Measurements from ENCODE around the gene NBPF3.

DNA sequence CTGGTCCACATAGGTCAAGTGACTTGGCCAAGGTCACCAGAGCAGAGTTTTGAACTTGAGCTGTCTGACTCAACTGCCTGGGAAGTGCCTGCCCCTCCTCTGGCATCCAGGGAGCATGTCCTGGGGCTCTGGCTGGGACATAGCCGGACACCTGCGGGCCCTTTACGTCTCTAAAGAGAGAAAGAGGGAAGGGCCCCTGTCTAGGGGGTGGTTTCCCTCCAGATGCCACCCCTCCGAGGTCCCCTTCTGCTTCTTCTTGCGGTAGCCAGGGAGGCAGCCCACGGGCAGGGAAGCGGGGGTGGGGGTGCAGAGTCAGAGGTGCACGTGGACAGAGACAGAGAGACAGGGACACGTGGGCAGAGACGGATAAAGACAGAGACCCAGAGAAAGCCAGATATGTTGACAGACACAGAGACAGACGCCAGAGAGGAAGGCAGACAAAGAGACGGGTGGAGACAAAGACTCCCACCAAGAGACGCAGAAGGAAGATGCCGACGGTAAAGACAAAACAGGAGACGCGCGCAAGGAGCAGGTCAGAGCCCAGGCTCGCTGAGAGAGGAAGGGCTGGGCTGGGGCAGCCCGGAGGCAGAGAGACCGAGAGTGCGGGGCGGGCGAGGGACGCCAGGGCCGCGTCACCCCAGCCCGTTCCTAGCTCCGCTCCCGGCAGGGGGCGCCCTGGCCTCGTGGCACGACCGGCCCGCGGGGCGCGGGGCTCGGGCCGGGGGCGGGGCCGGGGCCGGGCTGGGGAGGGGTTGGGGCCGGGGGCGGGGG is 68.8 kb downstream of the NBPF3 start:
- TF ChIP-seq, protein P1, sequence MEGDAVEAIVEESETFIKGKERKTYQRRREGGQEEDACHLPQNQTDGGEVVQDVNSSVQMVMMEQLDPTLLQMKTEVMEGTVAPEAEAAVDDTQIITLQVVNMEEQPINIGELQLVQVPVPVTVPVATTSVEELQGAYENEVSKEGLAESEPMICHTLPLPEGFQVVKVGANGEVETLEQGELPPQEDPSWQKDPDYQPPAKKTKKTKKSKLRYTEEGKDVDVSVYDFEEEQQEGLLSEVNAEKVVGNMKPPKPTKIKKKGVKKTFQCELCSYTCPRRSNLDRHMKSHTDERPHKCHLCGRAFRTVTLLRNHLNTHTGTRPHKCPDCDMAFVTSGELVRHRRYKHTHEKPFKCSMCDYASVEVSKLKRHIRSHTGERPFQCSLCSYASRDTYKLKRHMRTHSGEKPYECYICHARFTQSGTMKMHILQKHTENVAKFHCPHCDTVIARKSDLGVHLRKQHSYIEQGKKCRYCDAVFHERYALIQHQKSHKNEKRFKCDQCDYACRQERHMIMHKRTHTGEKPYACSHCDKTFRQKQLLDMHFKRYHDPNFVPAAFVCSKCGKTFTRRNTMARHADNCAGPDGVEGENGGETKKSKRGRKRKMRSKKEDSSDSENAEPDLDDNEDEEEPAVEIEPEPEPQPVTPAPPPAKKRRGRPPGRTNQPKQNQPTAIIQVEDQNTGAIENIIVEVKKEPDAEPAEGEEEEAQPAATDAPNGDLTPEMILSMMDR (IDR thresholded peaks at IDR 0.05), result peak in 2 of 4 experiments; percentile 42 to 43
- TF ChIP-seq POLR2AphosphoS5 (IDR thresholded peaks at IDR 0.05), result no peak
- TF ChIP-seq EP300 (IDR thresholded peaks at IDR 0.05), result no peak
- TF ChIP-seq POLR2A (IDR thresholded peaks at IDR 0.05), result no peak
